Retinal pigment epithelial cell (primary cell): Measurements from ENCODE around the gene HTR1A.

Source experiments
- DNase-seq: peaks from one replicate; pipeline ENCODE4 v3.0.0-alpha.2; 2010; ENCODE audit warnings: low read depth
- H3K4me3 ChIP-seq: 2 replicates; pipeline ENCODE4 v1.5.1; 2011; ENCODE audit warnings: mild to moderate bottlenecking, low read length, control low read depth, moderate library complexity
- TF ChIP-seq, protein P1 (sequence below): conservative IDR thresholded peaks from 2 replicates; pipeline ENCODE4 v1.5.1; 2011; ENCODE audit warnings: low read depth, low read length, control low read depth, inconsistent platforms

The HTR1A gene

GRCh38 chr5:63935103-63935502 lies 27.1 kb downstream of the HTR1A start:
- H3K4me3 ChIP-seq: no peak overlapping the region
- DNase-seq: no peak
- TF ChIP-seq, protein P1, sequence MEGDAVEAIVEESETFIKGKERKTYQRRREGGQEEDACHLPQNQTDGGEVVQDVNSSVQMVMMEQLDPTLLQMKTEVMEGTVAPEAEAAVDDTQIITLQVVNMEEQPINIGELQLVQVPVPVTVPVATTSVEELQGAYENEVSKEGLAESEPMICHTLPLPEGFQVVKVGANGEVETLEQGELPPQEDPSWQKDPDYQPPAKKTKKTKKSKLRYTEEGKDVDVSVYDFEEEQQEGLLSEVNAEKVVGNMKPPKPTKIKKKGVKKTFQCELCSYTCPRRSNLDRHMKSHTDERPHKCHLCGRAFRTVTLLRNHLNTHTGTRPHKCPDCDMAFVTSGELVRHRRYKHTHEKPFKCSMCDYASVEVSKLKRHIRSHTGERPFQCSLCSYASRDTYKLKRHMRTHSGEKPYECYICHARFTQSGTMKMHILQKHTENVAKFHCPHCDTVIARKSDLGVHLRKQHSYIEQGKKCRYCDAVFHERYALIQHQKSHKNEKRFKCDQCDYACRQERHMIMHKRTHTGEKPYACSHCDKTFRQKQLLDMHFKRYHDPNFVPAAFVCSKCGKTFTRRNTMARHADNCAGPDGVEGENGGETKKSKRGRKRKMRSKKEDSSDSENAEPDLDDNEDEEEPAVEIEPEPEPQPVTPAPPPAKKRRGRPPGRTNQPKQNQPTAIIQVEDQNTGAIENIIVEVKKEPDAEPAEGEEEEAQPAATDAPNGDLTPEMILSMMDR: no peak

GRCh38 chr5:63931836-63932235 lies 30.4 kb downstream of the HTR1A start:
- no peak for DNase-seq
- H3K4me3 ChIP-seq: no peak overlapping the region
- TF ChIP-seq, protein P1: no peak

DNA sequence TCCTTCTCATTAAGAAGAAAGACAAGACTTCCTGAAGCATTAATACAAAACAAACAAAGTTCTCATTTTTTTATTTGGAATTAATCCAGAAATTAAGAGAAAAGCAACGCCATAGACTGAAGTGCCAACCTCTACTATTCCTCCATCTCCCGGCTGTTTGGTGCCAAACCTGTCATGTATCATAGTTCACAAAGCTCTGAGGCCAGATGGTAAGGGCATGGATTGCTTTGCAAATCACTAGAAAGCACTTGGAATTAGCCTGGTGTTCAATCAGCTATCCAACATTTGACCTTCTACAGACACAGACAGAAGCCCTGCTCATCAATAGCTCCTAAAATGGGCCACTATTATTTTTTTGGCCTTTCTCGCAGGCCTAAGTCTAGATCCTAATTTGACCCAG lies 33.8 kb downstream of the HTR1A start:
- TF ChIP-seq, protein P1: no peak
- no peak overlapping the region for H3K4me3 ChIP-seq
- no peak for DNase-seq

DNA sequence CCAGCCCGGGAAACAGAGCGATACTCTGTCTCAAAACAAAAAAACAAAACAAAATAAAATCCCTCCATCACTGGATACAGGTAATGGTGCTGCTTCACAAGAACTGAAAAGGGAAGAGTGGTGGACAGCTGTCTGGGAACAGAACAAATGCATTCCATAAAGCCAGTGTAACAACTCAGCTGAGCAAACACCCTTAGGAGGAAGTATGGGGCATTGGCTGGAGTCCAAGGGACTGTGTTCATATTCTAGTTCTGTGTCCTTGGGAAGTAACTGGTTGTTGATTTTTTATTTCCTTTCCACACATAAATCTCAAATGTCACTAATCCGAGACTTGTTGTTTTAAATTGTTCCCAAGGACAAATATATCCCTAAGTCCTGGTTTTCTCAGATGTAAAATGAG lies 38.3 kb downstream of the HTR1A start:
- DNase-seq: no peak
- no peak overlapping the region for H3K4me3 ChIP-seq
- TF ChIP-seq, protein P1: no peak

- TF ChIP-seq, protein P1: no peak
- no peak overlapping the region for H3K4me3 ChIP-seq
- DNase-seq: no peak
Observed at GRCh38 chr5:63919763-63920478, 42.3 kb downstream of the HTR1A start.

DNA sequence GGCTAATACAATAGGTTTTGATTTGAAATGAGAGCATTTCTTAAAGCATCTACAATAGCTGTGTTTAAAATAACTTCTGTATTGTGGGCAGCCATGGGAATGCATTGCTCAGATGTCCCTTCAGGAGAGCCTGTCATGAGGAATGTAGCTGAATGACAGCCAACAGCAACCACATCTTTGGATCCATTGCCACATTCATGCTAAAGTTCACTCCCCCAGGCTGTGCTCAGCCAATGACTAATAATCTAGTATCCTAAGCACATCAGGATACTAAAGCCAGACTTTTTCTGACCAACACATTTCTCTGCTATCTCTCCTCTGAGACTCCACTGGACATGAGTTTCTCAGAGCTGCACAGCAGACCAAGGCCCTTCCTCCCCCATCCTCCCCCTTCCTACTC lies 45.5 kb downstream of the HTR1A start:
- TF ChIP-seq, protein P1: no peak
- DNase-seq: no peak
- H3K4me3 ChIP-seq: no peak overlapping the region

DNA sequence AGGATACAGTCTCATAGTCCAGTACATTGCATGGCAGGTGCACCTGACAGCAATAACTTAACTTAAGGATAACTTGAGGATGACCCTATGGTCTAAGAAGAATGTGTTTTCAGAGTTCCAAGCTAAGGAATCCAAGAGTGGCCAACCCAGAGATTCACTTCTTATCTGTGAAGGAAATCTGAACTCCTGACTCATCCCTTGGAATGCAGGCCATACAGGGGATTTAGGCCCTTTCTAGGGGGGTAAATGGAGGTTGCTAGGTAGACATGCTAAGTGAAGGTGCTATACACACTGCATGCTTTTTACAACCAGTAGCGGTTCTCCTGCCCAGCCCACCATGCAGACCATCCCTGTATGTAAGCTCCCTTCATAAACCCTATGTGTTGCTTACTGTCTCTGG lies 50.4 kb downstream of the HTR1A start:
- TF ChIP-seq, protein P1: no peak
- DNase-seq: no peak
- no peak overlapping the region for H3K4me3 ChIP-seq
